Measurements from ENCODE around the gene PRDX1. TPM values are rescaled to one million over a fixed set of nuclear protein-coding genes. Genes with fewer than 3 reads are reported as not detected.

PRDX1 gene
- total and polyA plus RNA-seq, 2 of the 8 experiments (the other 6 are each of a cell fraction or from before 2014, with no cell fraction given): 1,165 to 1,418 TPM

GRCh38 chr1:45478121-45478814, 43.4 kb downstream of the PRDX1 start (continued):
- no peak for TF ChIP-seq TEAD4 (IDR thresholded peaks at IDR 0.05; ENCODE audit: low read depth, low read length)
- TF ChIP-seq BCL11A (IDR thresholded peaks at IDR 0.05; ENCODE audit: low read depth in 2 of 2, low read length in 2 of 2): no peak
- TF ChIP-seq KDM5A (IDR thresholded peaks at IDR 0.05; ENCODE audit: low read length): no peak

Data from H1 (cell line).